Keratinocyte (primary cell): ENCODE results near the gene ERC2.

Experiments used
- CTCF ChIP-seq, 3 experiments: IDR thresholded peaks in 1 of 3; conservative IDR thresholded peaks in 1 of 3; optimal IDR thresholded peaks in 1 of 3; 2 replicates in 2 of 3; 3 replicates in 1 of 3; pipeline versions ENCODE3 to v1.5.1; 2011; ENCODE audit warnings: low read length in 3 of 3, mild to moderate bottlenecking in 3 of 3, moderate library complexity in 2 of 3, control low read depth in 1 of 3, inconsistent platforms in 1 of 3; ENCODE audit not compliant: insufficient read depth in 2 of 3; ENCODE audit errors: extremely low read depth in 1 of 3
- EZH2 ChIP-seq: IDR thresholded peaks from one replicate; pipeline ENCODE4 v1.6.1; 2012; ENCODE audit warnings: inconsistent platforms, mild to moderate bottlenecking, low read length, moderate library complexity

DNA sequence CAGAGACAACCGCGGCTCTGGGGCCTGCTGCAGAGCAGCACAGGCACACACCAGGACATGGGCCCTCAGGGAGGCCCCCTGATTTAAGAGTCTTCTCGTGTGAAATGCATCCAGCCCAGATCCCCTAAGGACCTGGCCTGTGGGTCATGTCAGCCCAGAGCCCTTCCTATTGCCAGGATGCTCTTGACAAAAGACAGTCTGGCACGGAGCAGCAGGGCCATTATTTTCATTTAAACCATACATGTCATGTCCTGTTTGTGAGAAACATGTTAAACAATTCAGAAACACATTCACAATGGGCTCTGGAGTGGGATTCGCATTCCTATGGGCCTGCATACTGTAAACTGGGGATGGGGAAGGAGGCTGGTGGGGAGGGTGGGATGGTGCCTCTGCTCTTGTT lies 613.8 kb downstream of the ERC2 start:
- TF ChIP-seq CTCF (optimal IDR thresholded peaks at IDR 0.05 in 1 of 3, IDR thresholded peaks at IDR 0.05 in 1 of 3, conservative IDR thresholded peaks at IDR 0.05 in 1 of 3; ENCODE audit: extremely low read depth in 1 of 3, insufficient read depth in 2 of 3, low read length in 3 of 3) (no peak), EZH2 (no peak)
